Hematopoietic multipotent progenitor cell treated with erythropoietin and hydrocortisone succinate and interleukin-3 and kit ligand, for 17 days (in vitro differentiated cells): Measurements from ENCODE around the gene TVP23C.
A peak's percentile ranks its signal among the peaks of the same experiment; 100 is the strongest.

Experiments used
- DNase-seq: peaks from one replicate; pipeline ENCODE4 v3.0.0-alpha.2; 2015; ENCODE audit warnings: low spot score

Gene TVP23C

GRCh38 chr17:15496735-15497670 lies 66.3 kb downstream of the TVP23C start:
- DNase-seq: no peak

GRCh38 chr17:15494821-15495220 lies 68.5 kb downstream of the TVP23C start:
- no peak for DNase-seq

GRCh38 chr17:15493693-15494035 lies 69.6 kb downstream of the TVP23C start:
- no peak for DNase-seq

- no peak for DNase-seq
These were observed 70.2 kb downstream of the TVP23C start for GRCh38 chr17:15492791-15493692.

- no peak for DNase-seq
These were observed 71.1 kb downstream of the TVP23C start for GRCh38 chr17:15492186-15492585.

- peak; percentile 88 for DNase-seq
These were observed 72.5 kb downstream of the TVP23C start for GRCh38 chr17:15490634-15491261.

GRCh38 chr17:15488557-15488956 lies 74.7 kb downstream of the TVP23C start:
- no peak for DNase-seq

- DNase-seq: no peak
These were observed 78.2 kb downstream of the TVP23C start for GRCh38 chr17:15485045-15485444.

- no peak for DNase-seq
These were observed 79.9 kb downstream of the TVP23C start for GRCh38 chr17:15483431-15483830.

GRCh38 chr17:15482476-15482875 lies 80.8 kb downstream of the TVP23C start:
- DNase-seq: no peak

- no peak for DNase-seq
These were observed 81.8 kb downstream of the TVP23C start for GRCh38 chr17:15481481-15481880.

GRCh38 chr17:15480204-15480603 lies 83.1 kb downstream of the TVP23C start:
- DNase-seq: no peak

GRCh38 chr17:15479703-15480102 lies 83.6 kb downstream of the TVP23C start:
- DNase-seq: no peak

- DNase-seq: no peak
These were observed 84.4 kb downstream of the TVP23C start for GRCh38 chr17:15478845-15479244.

GRCh38 chr17:15475631-15476354 lies 87.5 kb downstream of the TVP23C start:
- DNase-seq: no peak

GRCh38 chr17:15472891-15473290 lies 90.4 kb downstream of the TVP23C start:
- DNase-seq: no peak

- no peak for DNase-seq
These were observed 92.7 kb downstream of the TVP23C start for GRCh38 chr17:15470536-15470935.

- no peak for DNase-seq
These were observed 94.0 kb downstream of the TVP23C start for GRCh38 chr17:15469260-15469659.

GRCh38 chr17:15468126-15468525 lies 95.2 kb downstream of the TVP23C start:
- DNase-seq: no peak

GRCh38 chr17:15467592-15467991 lies 95.7 kb downstream of the TVP23C start, which contains the start of gene CDRT4:
CDRT4 (minus strand) TSS chr17:15467621; CDS start chr17:15440238, 27,383 bp downstream.
- DNase-seq: no peak

GRCh38 chr17:15466131-15466530 lies 97.2 kb downstream of the TVP23C start:
- no peak for DNase-seq
